HG02610 (cell line): Measurements from ENCODE around the gene DRAM1.

Experiments used
- ATAC-seq: cut with Tn5 transposase; IDR thresholded peaks from one replicate; pipeline ENCODE4 v1.9.1; 2021; ENCODE audit warnings: mild to moderate bottlenecking, moderate library complexity; ENCODE audit not compliant: unreplicated experiment

DRAM1 gene

GRCh38 chr12:101939306-101939705 lies 61.9 kb downstream of the DRAM1 start:
- no peak for ATAC-seq

DNA sequence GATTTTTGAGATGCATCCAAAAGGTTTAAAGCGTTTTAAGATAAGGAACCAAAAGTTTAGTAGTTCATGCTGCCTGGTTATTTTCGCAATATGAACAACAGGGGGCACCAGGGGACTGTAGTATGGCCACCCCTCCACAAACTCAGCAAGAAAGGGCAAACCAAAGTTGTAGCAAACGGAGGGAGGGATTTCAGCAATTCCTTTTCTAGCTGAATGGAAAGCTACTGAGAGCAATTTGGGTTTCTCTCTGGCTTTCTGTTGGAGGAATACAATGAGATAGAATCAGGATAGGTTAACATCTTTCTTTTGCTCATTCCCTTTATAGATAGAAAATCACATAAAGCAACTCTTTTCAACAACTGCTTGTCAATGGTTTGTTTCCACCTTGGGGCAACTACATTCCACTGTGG lies 62.5 kb downstream of the DRAM1 start:
- ATAC-seq = no peak

- ATAC-seq = no peak
Observed at GRCh38 chr12:101940400-101940950, 63.1 kb downstream of the DRAM1 start.

GRCh38 chr12:101941306-101942249 lies 64.2 kb downstream of the DRAM1 start:
- peak; percentile 79 for ATAC-seq

GRCh38 chr12:101942250-101942605 lies 64.8 kb downstream of the DRAM1 start:
- no peak for ATAC-seq

DNA sequence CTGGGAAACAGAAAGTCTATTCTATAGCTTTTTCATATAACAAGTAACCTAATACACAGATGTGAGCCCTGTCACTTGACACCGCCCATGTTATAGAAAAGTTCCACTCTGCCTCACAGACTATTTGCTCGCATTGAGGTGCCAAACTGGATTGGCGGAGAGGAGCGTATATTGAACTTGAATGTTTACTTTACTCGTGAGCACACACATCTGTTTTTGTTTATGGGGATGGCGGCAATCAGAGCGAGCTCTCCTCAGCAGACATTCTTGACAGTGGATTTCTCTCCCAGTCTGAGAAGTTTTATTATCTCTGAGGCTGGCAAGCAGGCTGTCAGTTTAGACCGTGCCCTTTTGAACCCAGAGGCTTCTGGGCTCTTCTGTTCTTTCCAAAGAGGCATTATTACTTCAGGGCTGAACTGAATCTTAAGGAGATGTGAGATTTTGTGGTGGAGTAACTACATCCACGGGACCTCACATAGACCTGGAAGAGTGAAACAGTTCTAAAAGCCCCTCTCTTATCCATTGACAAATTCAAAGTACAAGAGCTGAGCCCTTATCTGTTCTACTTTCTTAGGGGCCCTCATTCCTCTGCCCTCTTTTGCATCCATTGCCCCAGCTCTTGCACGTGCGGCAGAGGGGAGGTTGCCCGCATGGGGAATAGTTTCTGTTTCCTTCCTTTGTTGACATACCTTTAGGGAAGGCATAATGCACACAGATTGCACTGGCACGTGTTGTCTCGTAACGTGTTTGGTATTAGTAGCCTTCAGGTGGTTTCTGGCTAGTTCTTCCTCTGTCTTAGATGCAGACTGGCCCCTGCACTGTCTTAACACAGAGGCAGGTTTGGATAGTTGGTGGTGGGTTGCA lies 68.2 kb downstream of the DRAM1 start:
- no peak for ATAC-seq

DNA sequence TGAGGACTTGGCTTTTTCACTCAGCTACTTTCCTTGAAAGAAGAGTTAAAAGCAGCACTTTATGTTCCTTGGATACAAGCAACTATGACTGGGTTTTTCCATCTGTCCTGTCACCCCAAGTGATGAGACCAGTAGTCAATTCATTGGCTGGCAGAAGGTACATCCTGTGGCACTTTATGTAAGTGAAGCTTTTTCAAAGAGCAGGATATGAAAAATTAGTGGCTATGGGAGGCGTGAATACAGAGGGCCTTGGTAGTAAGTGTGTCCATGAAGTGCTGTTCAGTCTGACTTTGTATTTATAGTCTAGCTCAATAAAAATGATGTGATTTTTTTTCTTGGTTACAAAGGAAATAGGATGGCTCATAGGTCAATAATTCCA lies 68.8 kb downstream of the DRAM1 start:
- ATAC-seq = no peak

DNA sequence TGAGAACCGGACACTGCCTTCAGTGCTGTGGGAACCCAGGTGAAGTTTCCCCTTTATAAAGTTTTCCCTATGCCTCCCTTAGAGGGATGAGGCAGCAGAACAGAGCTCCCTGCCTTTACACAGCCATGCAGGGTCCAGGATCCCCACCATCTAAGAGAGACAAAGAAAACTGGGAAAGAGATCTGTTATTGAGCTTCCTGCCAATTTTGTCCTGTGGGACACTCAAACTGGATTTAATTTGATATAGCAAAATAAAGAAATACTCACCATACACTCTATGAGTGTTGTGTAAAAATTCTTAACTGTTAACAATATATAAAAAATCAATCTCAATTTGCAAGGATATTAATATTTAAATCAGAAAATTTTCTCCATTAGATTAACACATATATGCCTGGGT lies 69.9 kb downstream of the DRAM1 start:
- ATAC-seq = no peak

DNA sequence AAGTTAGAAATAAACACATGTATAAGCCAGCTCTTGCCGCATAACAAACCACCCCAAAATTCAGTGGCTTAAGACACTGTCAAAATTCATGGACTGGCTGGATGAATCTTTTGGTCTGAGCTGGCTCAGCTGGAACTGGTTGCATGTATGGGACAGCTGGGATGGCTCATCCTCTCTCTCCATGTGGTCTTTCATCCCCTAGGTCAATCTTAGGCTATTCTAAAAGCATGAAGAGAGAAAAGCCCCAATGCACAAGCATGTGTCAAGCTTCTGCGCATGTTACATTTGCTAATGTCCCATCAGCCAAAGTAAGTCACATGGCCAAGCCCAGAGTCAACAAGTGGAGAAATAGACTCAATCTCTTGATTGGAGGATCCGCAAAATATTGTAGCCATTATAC lies 71.0 kb downstream of the DRAM1 start:
- ATAC-seq = no peak

DNA sequence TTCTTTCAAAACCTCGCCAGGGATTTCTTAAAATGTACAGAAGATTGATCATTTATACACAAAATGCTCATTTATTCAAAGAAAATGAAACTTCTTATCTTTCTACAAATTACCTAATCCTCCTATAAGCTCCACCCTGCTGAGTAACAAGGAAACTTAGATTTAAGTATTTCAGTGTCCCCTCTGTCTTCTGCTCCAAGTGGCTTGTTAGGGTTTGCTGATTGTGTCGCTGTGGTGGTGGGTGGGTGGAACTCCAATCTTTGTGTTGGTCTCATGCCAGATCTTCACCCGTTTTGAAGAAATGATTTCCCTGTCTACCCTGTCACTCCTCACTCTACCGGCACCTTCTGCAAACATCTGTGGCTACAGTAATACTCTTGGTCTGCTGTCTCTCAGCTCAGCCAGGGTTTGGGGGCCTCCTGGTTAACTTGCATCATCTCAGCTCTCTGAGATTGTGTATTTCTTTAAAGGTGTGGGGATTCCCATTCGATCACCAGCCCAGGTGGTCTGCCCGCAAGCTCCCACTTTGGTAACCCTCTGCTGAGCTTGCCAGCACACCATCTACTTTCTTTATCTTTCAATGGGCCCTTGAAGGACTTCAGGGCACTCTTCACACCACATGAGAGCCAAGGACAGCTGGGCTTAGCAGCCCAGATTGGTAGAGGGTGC lies 73.8 kb downstream of the DRAM1 start:
- ATAC-seq = no peak

- no peak for ATAC-seq
Observed at GRCh38 chr12:101954113-101954512, 76.7 kb downstream of the DRAM1 start.

- ATAC-seq = no peak
Observed at GRCh38 chr12:101954676-101955075, 77.3 kb downstream of the DRAM1 start.

GRCh38 chr12:101957252-101957959 lies 80.0 kb downstream of the DRAM1 start:
- ATAC-seq = no peak

DNA sequence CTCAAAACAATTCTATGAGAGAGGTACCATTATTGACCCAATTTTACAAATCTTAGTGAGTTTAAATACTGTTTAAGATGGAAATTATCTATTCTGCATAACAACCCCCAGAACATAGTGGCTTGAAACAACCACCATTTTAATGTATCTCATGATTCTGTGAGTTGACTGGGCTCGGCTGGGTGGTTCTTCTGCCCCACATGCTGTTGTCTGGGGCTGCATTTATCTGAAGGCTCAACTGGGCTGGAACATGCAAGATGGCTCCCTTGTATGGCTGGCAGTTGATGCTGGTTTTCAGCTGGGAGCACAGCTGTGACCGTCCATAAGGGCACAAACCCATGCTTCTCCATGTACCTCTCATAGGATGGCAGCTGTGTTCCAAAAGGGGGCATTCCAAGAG lies 82.2 kb downstream of the DRAM1 start:
- ATAC-seq = no peak

- no peak for ATAC-seq
Observed at GRCh38 chr12:101962486-101962885, 85.1 kb downstream of the DRAM1 start.

- ATAC-seq = no peak
Observed at GRCh38 chr12:101963697-101964096, 86.3 kb downstream of the DRAM1 start.

- ATAC-seq = no peak
Observed at GRCh38 chr12:101966496-101966895, 89.1 kb downstream of the DRAM1 start.

GRCh38 chr12:101967506-101967905 lies 90.1 kb downstream of the DRAM1 start:
- peak; percentile 74 for ATAC-seq

GRCh38 chr12:101968770-101969169 lies 91.4 kb downstream of the DRAM1 start:
- no peak for ATAC-seq
